ENCODE results near the gene CYP8B1.
"Not testable (repeated sequence)": the region's sequence is repeated elsewhere in the genome, so short reads cannot be mapped to it uniquely, and the experiment has no call there.

Gene CYP8B1

GRCh38 chr3:42883251-42883930 lies 7.7 kb upstream of the CYP8B1 start:
- DNase-seq = not testable (repeated sequence)

DNA sequence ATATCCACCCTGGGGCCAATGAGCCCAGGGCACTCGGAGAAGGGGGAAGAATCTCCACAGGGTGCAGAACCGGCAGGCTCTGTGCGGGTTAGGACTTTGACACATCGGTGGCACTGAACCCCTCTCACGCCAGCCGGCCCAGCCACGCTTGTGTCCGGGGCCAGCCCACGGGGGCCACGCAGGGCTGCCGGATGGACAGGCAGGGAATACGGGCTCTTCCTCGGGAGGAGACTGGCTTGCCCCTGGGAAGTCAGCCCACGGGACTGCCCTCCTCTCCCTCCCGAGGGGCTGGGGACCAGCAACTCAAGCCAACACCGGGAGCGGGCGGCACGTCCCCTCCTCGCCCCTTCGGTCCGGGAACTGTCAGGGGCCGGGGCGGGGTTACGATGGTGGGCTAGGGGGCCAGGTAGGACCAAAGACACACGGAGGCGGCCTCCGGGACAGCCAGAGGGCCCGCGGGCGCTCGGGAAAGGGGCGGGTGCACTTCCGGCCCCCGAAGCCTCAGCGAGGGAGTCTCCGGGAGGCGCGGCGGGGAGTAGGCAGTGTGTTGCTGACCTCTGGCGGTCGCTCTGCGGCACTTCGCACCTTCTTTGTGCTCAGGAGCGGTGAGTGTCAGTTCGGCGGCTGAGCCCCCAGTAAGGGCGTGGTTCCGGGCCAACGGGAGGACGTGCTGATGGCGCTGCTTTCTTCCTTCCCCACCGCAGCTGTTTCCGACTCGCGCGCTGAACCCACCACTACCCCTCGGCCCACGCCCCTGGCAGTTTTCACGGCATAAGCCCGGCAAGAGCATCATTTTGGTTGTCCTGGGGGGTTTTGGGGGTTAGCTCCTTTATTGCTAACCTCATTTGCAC lies 5.1 kb upstream of the CYP8B1 start:
- peak; percentile 91 for DNase-seq

DNA sequence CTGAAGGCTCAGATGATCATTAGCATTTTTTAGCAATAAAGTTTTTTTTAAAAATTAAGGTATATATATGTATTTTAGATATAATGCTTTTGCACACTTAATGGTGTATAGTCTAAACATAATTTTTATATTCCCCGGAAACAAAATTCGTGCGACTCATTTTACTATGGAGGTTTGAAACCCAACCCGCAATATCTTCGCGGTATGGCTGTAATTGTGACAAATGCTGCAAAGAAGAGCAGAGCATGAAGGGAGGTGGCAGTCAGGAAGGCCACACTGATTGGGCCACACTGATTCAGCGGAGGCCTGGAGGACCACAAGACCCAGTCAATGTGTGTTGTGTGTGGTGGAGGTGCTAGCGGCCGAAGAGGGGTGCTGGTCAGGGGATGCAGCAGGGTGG lies 4.5 kb upstream of the CYP8B1 start:
- no peak for DNase-seq

- no peak for DNase-seq
Observed at GRCh38 chr3:42877881-42878280, 2.2 kb upstream of the CYP8B1 start.

- no peak for DNase-seq
Observed at GRCh38 chr3:42876940-42877720, 1.5 kb upstream of the CYP8B1 start.

DNA sequence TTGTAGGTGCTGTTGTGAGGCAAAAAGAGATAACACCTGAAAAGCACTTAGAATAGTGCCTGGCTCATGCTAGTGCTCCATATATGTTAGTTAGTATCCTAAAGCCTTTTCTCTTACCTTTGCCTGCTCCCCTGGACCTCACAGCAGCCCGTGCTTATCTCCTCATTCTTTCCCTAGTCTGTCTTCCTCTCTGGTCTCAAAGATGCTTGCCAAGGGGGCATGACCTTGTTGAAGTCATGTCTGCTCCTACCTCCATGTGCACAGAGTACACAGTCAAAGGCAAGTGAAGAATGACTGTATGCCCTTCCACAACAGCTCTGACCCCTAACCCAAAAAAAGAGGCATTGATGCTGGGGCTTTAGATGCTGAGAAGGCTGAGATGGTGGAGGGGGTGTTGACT lies 722 bp upstream of the CYP8B1 start:
- DNase-seq = no peak

DNA sequence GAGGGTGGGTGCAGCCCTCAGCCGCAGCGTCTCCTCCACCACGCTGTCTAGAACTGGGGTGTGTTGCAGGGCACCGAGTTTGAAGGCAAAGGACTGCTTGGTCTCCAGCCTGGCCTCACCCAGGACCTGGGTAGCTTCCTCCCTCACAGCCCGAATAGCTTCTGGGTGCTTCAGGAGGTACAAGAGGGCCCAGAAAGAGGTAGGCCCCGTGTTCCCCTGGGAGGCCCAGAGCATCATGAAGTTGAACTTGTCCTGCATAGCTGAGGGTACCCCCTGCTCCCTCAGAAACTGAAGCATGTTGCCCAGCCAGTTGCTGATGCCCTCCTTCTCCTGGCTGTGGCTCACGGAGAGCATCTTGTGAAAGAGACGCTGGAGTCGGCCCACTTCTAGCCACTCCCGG lies 930 bp downstream of the CYP8B1 start:
- no peak for DNase-seq

DNA sequence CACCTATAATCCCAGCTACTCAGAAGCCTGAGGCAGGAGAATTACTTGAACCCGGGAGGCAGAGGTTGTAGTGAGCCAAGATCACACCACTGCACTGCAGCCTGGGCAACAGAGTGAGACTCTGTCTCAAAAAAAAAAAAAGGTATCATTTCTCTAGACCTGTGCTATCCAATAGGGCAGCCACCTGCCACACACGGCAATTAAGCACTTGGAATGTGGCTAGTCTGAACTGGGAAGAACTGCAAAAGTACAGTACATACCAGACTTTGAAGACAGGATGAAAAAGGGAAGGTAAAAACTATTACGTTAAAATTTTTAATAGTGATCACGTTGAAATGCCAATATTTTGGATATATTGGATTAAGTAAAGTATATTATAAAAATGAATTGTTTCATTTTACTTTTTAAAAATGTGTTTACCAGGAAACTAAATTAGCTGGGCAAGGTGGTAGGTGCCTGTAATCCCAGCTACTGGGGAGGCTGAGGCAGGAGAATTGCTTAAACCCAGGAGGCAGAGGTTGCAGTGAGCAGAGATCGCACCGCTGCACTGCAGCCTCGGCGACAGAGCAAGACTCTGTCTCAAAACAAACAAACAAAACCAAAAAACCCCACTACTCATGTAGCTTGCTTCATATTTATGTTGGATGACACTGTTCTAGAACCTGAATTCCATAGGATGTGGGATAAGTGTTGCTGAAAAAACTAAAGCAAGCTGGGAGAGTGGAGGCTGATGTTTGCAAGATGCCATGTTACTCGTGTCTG lies 2.3 kb downstream of the CYP8B1 start:
- no peak for DNase-seq

- DNase-seq = no peak
Observed at GRCh38 chr3:42872718-42873117, 3.0 kb downstream of the CYP8B1 start.

DNA sequence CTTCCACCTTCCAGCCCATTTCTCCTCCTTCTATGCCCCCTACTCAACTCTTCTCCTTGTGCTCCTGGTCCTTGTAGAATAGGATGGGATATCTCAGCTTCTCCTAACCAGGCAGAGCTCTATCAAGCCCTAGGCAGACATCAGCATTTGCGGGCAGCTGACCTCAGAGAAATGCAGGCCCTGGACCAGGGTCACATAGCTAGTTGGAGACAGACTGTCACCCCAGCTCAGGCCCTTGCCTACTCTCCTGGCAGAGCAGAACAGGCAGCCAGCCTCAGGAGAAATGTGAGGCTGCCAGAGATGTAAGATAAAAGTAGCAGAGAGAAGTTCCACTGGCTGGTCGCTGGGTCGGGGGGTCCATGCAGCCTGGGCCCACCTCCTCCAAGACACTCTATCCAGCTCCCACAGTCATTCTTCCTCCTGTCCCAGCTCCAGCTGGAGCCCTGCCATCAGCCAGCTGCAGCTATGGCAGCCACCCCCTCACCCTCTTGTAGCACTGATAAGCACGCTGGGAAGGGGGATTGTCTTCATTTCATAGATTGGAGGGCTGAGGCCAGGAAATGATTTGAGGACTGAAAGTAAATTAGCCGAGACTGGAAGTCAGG lies 4.0 kb downstream of the CYP8B1 start:
- no peak for DNase-seq

DNA sequence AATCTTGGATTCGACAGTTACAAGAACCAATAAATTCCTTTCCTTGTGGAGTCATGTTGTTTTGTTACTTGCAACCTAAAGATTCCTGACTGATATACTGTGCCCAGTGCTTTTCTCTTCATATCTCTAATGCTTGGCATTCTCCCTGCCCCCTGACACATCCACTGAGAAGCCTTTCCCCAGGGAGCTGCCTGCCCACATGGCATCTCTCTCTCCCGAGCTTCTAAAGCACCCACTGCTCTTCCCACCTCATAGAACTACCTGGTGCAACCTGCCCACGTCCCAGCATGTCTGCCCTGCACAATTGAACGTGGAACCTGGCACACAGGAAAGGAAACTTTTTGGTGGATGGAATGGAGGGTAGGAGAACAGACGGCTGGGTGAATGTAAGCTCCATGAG lies 6.8 kb downstream of the CYP8B1 start:
- DNase-seq = no peak

- DNase-seq = no peak
Observed at GRCh38 chr3:42867138-42867537, 8.5 kb downstream of the CYP8B1 start.

DNA sequence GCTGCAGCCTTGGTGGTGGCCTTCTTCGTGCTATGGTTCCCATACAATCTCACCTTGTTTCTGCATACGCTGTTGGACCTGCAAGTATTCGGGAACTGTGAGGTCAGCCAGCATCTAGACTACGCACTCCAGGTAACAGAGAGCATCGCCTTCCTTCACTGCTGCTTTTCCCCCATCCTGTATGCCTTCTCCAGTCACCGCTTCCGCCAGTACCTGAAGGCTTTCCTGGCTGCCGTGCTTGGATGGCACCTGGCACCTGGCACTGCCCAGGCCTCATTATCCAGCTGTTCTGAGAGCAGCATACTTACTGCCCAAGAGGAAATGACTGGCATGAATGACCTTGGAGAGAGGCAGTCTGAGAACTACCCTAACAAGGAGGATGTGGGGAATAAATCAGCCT lies 10.4 kb downstream of the CYP8B1 start:
- DNase-seq = no peak

GRCh38 chr3:42864321-42864950 lies 11.2 kb downstream of the CYP8B1 start:
- DNase-seq = no peak

DNA sequence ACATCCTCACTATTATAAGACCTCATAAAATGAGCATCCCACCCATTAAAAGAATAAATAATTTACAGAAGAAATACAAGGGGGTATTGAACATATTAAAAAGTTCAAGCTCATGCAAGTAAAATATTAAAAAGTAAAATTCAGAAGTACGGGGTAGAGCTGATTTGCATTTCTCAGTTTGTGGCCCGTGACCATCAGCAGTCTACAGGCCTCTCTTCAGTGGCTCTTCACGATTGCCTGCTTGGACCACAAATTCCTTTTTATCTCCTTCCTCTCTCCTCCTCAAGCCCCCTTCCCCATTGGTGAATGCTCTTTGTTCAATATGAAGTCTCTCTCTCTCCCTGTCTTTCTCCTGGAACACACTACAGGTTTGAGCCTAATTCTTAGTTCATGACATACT lies 19.1 kb downstream of the CYP8B1 start:
- DNase-seq = no peak

GRCh38 chr3:42855547-42856380 lies 19.9 kb downstream of the CYP8B1 start:
- DNase-seq = no peak

- no peak for DNase-seq
Observed at GRCh38 chr3:42855219-42855546, 20.5 kb downstream of the CYP8B1 start.

DNA sequence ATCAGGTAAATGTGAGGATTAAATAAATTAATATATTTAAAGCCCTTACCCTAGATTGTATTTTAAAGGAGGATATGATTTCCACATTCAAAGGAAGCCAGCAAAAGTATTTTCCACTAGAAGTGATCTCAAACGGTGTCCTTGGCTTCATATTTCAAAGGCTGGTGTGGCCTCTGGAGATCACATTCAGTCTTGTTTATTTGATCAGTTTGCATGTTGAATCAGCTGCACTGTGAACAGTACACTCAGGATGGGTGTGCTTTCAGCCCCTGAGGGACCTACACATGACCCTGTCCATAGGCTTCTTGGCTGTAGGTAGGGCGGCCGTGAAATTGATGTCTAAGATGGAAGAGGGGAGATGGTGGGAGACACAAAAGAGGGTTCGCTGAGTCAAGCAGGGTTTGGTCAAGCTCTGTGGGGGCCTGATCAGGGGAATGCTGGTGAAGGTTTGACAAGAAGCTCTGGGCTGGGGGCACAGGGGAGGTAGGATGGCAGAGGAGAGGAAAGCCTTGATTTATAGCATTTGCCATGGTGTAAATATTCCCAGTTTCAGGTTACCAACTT lies 21.9 kb downstream of the CYP8B1 start:
- no peak for DNase-seq

- no peak for DNase-seq
Observed at GRCh38 chr3:42853056-42853455, 22.6 kb downstream of the CYP8B1 start.

DNA sequence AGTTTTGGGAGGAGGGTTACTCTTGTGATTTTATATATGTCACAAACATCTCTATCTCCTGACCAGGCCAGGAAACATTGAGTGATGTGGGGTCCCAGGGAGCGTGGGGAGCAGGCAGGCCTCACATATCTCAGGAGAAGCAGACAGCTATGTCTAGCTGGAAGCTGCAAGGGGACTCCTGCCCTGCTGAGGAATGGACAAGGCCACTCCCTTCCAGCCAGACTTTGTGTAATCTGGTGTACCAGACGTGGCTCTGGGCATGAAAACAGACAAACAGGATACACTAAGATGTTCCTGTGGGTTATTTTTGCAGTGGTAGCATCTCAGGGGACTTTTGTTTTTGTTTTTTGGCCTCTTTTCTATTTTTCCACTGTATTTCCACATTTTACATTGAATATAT lies 23.2 kb downstream of the CYP8B1 start:
- no peak for DNase-seq
